ENCODE measurements around the gene OGA.

Gene OGA

GRCh38 chr10:101759309-101760247 lies 58.7 kb downstream of the OGA start:
- DNase-seq (ENCODE audit: low read depth): no peak

DNA sequence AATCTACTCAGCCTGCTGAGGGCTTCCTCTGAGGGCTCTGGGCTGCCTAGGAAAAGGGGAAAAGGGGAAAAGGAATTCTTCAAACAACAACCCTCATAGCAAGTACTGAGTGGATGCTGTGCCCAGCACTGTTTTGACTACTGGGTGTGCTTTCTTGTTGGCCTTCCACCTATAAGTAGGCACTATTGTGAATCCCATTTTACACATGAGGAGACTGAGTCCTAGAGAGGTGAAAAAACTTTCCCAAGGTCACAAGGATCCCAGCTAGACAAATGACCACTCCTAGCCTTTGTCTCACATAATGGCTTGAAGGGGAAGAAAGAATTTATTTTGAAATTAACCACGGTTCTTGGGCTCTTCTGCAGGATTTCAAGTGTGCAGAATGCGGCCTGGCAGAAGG lies 59.4 kb downstream of the OGA start:
- DNase-seq (ENCODE audit: low read depth): no peak

- no peak for DNase-seq (ENCODE audit: low read depth)
Observed at GRCh38 chr10:101752241-101752640, 66.0 kb downstream of the OGA start.

DNA sequence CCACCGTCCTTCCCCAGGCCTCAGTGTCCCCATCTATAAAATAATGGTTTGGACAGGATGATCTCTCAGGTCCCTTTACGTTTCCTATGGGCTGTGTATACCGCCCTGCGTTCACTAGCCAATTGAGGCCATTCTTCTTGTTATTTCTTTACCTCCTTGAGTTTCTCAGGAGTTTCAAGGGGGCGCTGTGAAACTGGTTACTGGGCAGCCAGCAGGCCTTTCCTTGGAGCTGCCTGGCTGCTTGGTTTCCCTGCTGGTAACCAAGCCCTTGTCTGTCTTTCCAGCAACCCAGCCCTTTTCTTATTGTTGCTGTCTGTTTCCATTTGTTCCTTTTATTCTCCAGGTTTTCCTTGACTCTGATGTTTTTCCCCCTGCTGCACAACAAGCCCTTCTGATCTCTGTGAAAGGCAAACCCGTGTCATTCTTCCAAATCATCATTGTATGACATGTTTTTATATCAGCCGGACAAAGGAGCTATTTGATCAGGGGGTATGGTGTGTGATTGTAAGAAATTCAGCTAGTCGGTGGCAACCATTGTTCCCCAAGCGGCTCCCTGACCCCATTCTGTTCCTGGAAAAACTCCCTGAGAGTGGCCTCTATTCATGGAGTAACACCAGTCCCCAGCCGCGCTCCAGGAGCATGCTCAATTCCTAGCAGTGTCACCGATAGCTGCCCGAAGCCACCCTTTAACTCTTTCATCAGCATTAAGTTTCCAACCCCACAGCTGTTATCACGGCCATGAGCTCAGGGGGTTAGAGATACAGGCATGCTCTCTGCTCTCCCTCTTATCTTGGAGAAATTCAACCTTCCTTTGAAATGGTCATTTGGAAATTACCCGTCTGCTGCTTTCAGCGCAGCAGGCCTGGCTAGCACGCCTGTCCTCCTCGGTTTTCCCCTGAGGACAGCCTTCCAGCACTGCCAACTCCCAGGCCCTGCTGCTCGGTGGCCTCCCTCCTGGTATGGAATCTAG lies 68.9 kb downstream of the OGA start:
- no peak for DNase-seq (ENCODE audit: low read depth)

GRCh38 chr10:101748496-101748895 lies 69.7 kb downstream of the OGA start:
- DNase-seq (ENCODE audit: low read depth): no peak

- DNase-seq (ENCODE audit: low read depth): no peak
Observed at GRCh38 chr10:101745074-101745696, 73.1 kb downstream of the OGA start.

DNA sequence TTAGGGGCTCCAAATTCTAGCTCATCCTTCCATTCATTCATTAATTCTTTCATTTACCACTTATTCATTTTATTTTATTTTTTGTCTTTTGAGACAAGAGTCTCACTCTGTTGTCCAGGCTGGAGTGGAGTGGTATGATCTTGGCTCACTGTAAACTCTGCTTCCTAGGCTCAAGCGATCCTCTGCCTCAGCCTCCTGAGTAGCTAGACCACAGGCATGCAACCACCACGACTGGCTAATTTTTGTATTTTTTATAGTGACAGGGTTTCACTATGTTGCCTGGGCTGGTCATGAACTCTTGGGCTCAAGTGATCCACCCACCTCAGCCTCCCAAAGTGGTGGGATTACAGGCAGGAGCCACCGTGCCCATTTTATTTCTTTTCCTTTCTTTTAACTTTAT lies 74.0 kb downstream of the OGA start:
- DNase-seq (ENCODE audit: low read depth): no peak

DNA sequence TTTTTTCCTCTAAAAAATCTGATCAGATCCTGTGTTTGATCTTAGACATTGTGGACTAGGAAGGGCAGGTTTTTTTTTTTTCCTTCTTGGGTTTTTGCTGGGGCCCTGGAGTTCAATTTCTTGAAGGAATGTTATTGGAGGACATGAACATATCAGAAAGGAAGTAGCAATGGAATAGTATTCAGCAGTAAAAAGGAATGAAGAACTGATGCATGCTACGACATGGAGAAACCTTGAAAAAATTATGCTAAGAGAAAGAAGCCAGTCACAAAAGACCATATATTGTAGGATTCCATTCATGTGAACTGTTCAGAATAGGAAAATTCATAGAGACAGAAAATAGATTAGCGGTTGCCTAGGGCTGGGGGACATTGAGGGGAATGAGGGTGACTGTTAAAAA lies 76.3 kb downstream of the OGA start:
- DNase-seq (ENCODE audit: low read depth): no peak

DNA sequence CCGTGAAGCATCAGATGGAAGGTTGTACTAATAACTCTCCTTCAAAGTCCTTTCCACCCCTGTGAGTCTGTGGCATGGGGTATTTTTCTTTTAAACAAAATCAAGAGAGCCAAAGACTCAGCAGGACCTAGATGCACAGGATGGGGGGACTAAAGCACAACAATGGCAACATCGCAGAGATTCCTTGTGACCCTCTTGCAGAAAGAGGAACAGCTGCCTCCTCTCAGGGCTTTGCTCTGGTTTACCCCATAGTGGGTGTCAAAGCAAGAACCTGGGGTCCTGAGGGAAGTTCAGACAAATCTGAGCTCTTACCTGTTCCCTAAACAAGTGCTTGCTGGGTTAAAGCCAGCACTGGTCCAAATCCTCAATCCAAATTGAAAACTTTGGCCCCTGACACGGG lies 81.6 kb downstream of the OGA start:
- DNase-seq (ENCODE audit: low read depth): no peak

Measured in HS-5 (cell line).